ENCODE measurements around the gene TXNDC11.
A peak's percentile ranks its signal among the peaks of the same experiment; 100 is the strongest.

TXNDC11 gene

GRCh38 chr16:11635679-11636171, 106.9 kb downstream of the TXNDC11 start:
- WGBS, 2 experiments (ENCODE audit: insufficient coverage in 2 of 2) = 77 to 81% methylated on average over 12 of the region's 12 CpGs
- H3K4me3 ChIP-seq (ENCODE audit: extremely low read depth, insufficient read depth, low read length, poor library complexity, severe bottlenecking) = no peak overlapping the region
- H3K4me1 ChIP-seq (ENCODE audit: control insufficient read depth, insufficient read depth, low read length, poor library complexity, severe bottlenecking) = peaks cover 23% of the 10 kb centered on the region
- no peak overlapping the region for H3K27ac ChIP-seq (ENCODE audit: low read depth, low read length, severe bottlenecking)
- H3K36me3 ChIP-seq (ENCODE audit: control insufficient read depth, insufficient read depth, low read length) = no peaks in the 10 kb centered on the region
- H3K9me3 ChIP-seq (ENCODE audit: control insufficient read depth, low read length) = no peaks in the 10 kb centered on the region

- Histone ChIP-seq H3K4me3 (ENCODE audit: extremely low read depth, insufficient read depth, low read length, poor library complexity, severe bottlenecking) (no peak overlapping the region), H3K36me3 (ENCODE audit: control insufficient read depth, insufficient read depth, low read length) (no peaks in the 10 kb centered on the region), H3K9me3 (ENCODE audit: control insufficient read depth, low read length) (no peaks in the 10 kb centered on the region), H3K4me1 (ENCODE audit: control insufficient read depth, insufficient read depth, low read length, poor library complexity, severe bottlenecking) (peaks cover 18% of the 10 kb centered on the region), H3K27ac (ENCODE audit: low read depth, low read length, severe bottlenecking) (no peak overlapping the region)
- 89 to 95% methylated on average over 9 to 10 of the region's 10 CpGs for WGBS, 2 experiments (ENCODE audit: insufficient coverage in 2 of 2)
These were observed 107.5 kb downstream of the TXNDC11 start for GRCh38 chr16:11635113-11635652.

DNA sequence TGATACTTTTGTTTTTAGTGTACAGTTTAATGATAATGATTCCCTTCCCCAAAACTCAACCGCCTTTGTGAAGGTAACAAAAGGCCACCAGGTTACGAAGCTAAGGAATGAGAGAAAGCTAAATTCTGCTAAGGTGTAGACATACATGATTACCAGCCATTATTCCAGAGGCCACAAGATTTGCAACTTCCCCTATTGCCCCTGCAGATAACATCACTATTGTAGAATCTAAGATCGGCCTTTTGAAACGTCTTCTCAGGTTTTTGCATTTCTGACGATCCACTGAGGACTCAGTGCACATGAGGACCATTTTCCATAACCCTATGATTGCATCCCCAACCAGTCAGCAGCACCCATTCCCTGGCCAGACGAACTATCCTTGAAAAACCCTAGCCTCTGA, 108.3 kb downstream of the TXNDC11 start:
- 92 to 94% methylated on average over 4 of the region's 6 CpGs for WGBS, 2 experiments (ENCODE audit: insufficient coverage in 2 of 2)
- Histone ChIP-seq H3K4me1 (ENCODE audit: control insufficient read depth, insufficient read depth, low read length, poor library complexity, severe bottlenecking) (peaks cover 15% of the 10 kb centered on the region), H3K4me3 (ENCODE audit: extremely low read depth, insufficient read depth, low read length, poor library complexity, severe bottlenecking) (no peak overlapping the region), H3K36me3 (ENCODE audit: control insufficient read depth, insufficient read depth, low read length) (no peaks in the 10 kb centered on the region), H3K27ac (ENCODE audit: low read depth, low read length, severe bottlenecking) (no peak overlapping the region), H3K9me3 (ENCODE audit: control insufficient read depth, low read length) (no peaks in the 10 kb centered on the region)

DNA sequence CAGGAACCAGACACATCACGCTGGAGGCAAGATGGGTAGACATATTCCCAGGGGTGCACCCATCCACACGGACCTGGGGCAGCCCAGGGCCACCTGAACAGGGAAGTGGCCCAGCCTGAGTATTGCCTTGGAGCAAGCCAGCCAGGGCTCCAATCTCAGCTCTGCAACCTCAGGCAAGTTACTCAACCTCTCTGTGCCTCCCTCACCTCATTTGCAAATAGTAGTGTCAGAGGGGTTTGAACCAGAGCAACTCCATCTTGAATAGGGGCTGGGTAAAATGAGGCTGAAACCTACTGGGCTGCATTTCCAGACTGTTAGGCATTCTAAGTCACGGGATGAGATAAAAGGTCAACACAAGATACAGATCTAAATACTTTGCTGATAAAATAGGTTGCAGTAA, 109.5 kb downstream of the TXNDC11 start:
- Histone ChIP-seq H3K9me3 (ENCODE audit: control insufficient read depth, low read length) (no peaks in the 10 kb centered on the region), H3K36me3 (ENCODE audit: control insufficient read depth, insufficient read depth, low read length) (no peaks in the 10 kb centered on the region), H3K4me1 (ENCODE audit: control insufficient read depth, insufficient read depth, low read length, poor library complexity, severe bottlenecking) (peaks cover 19% of the 10 kb centered on the region), H3K27ac (ENCODE audit: low read depth, low read length, severe bottlenecking) (peak overlapping the region; percentile 80), H3K4me3 (ENCODE audit: extremely low read depth, insufficient read depth, low read length, poor library complexity, severe bottlenecking) (no peak overlapping the region)
- WGBS, 2 experiments (ENCODE audit: insufficient coverage in 2 of 2) = 86 to 92% methylated on average over 2 to 3 of the region's 3 CpGs

- no peaks in the 10 kb centered on the region for H3K36me3 ChIP-seq (ENCODE audit: control insufficient read depth, insufficient read depth, low read length)
- peak overlapping the region; percentile 80 for H3K27ac ChIP-seq (ENCODE audit: low read depth, low read length, severe bottlenecking)
- H3K4me3 ChIP-seq (ENCODE audit: extremely low read depth, insufficient read depth, low read length, poor library complexity, severe bottlenecking) = no peak overlapping the region
- 51 to 69% methylated on average over 14 of the region's 15 CpGs for WGBS, 2 experiments (ENCODE audit: insufficient coverage in 2 of 2)
- H3K4me1 ChIP-seq (ENCODE audit: control insufficient read depth, insufficient read depth, low read length, poor library complexity, severe bottlenecking) = peaks cover 21% of the 10 kb centered on the region
- H3K9me3 ChIP-seq (ENCODE audit: control insufficient read depth, low read length) = no peaks in the 10 kb centered on the region
These were observed 110.2 kb downstream of the TXNDC11 start for GRCh38 chr16:11632455-11632939.

DNA sequence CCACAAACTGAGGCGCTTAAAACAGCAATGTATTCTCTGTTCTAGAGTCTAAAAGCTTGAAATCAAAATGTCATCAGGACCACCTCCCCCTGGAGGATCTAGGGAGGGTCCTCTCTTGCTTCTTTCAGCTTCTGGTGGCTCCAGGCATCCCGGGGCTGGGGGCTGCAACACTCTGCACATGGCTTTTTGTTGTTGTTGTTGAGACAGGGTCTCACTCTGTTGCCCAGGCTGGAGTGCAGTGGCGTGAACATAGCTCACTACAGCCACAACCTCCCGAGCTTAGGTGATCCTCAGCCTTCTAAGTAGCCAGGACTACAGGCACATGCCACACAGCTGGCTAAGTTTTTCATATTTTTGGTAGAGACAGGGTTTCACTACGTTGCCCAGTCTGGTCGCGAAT, 111.4 kb downstream of the TXNDC11 start:
- Histone ChIP-seq H3K36me3 (ENCODE audit: control insufficient read depth, insufficient read depth, low read length) (no peaks in the 10 kb centered on the region), H3K9me3 (ENCODE audit: control insufficient read depth, low read length) (no peaks in the 10 kb centered on the region), H3K4me1 (ENCODE audit: control insufficient read depth, insufficient read depth, low read length, poor library complexity, severe bottlenecking) (peaks cover 24% of the 10 kb centered on the region), H3K4me3 (ENCODE audit: extremely low read depth, insufficient read depth, low read length, poor library complexity, severe bottlenecking) (no peak overlapping the region), H3K27ac (ENCODE audit: low read depth, low read length, severe bottlenecking) (no peak overlapping the region)
- 90 to 94% methylated on average over 4 to 6 of the region's 7 CpGs for WGBS, 2 experiments (ENCODE audit: insufficient coverage in 2 of 2)

GRCh38 chr16:11630768-11631056, 111.9 kb downstream of the TXNDC11 start:
- 92 to 98% methylated on average over 6 of the region's 6 CpGs for WGBS, 2 experiments (ENCODE audit: insufficient coverage in 2 of 2)
- no peaks in the 10 kb centered on the region for H3K9me3 ChIP-seq (ENCODE audit: control insufficient read depth, low read length)

DNA sequence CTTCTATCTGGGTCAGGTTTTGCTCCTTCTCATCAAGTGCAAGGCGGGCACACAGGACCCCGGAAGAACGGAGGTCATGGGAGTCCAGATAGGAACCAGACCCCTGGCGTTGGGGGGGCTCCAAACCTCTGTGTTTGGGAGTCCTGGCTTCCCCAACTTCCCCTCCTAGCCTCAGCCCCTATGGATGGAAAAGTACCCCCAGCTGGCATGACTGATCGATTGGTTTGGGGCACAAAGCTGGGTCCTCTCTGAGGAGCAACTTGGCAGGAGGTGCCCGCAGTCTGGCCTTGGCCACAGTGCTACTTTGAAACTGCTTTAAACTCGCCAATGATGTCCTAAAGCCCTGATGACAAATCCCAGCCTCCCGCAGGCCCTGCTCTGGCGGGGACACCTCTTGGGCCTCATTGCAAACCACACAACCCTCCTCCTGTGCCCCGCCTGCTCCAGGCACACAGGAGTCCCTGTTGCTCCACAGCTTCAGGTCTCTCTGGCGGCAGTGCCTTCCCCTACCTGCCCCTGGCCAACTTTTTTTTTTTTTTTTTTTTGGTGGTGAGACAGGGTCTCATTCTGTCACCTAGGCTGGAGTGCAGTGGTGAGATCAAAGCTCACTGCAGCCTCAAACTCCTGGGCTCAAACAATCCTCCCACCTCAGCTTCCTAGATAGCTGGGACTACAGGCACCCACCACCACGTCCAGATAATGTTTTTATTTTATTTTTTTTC, 112.5 kb downstream of the TXNDC11 start:
- no peaks in the 10 kb centered on the region for H3K36me3 ChIP-seq (ENCODE audit: control insufficient read depth, insufficient read depth, low read length)
- peaks cover 24% of the 10 kb centered on the region for H3K4me1 ChIP-seq (ENCODE audit: control insufficient read depth, insufficient read depth, low read length, poor library complexity, severe bottlenecking)
- no peaks in the 10 kb centered on the region for H3K9me3 ChIP-seq (ENCODE audit: control insufficient read depth, low read length)
- no peak overlapping the region for H3K27ac ChIP-seq (ENCODE audit: low read depth, low read length, severe bottlenecking)
- 96% methylated on average over 8 to 10 of the region's 12 CpGs for WGBS, 2 experiments (ENCODE audit: insufficient coverage in 2 of 2)
- no peak overlapping the region for H3K4me3 ChIP-seq (ENCODE audit: extremely low read depth, insufficient read depth, low read length, poor library complexity, severe bottlenecking)

More at GRCh38 chr16:11630768-11631056, 111.9 kb downstream of the TXNDC11 start:
- Histone ChIP-seq H3K4me1 (ENCODE audit: control insufficient read depth, insufficient read depth, low read length, poor library complexity, severe bottlenecking) (peaks cover 24% of the 10 kb centered on the region), H3K27ac (ENCODE audit: low read depth, low read length, severe bottlenecking) (no peak overlapping the region), H3K36me3 (ENCODE audit: control insufficient read depth, insufficient read depth, low read length) (no peaks in the 10 kb centered on the region), H3K4me3 (ENCODE audit: extremely low read depth, insufficient read depth, low read length, poor library complexity, severe bottlenecking) (no peak overlapping the region)
